Dedifferentiated amniotic fluid mesenchymal stem cell (primary cell): ENCODE data around the gene PHF21B.
"Not testable (repeated sequence)": the region's sequence is repeated elsewhere in the genome, so short reads cannot be mapped to it uniquely, and the experiment has no call there.

Experiments
- DNase-seq: peaks from one replicate; pipeline ENCODE4 v3.0.0-alpha.2; 2016; ENCODE audit errors: extremely low spot score

PHF21B gene

GRCh38 chr22:45009606-45010531 is at the start of gene PHF21B:
TSS of gene PHF21B (minus strand) at chr22:45010005. CDS start at chr22:45009549, 456 bp downstream.
- no peak for DNase-seq

GRCh38 chr22:45059296-45059695 is 49.5 kb upstream of the PHF21B start:
- DNase-seq = no peak

- DNase-seq = no peak
Observed at GRCh38 chr22:45058622-45058912, 48.8 kb upstream of the PHF21B start.

- DNase-seq = no peak
Observed at GRCh38 chr22:45055936-45056335, 46.1 kb upstream of the PHF21B start.

- no peak for DNase-seq
Observed at GRCh38 chr22:45053571-45053970, 43.8 kb upstream of the PHF21B start.

GRCh38 chr22:45053094-45053493 is 43.3 kb upstream of the PHF21B start:
- no peak for DNase-seq

- DNase-seq = not testable (repeated sequence)
Observed at GRCh38 chr22:45052665-45053064, 42.9 kb upstream of the PHF21B start.

GRCh38 chr22:45051946-45052345 is 42.1 kb upstream of the PHF21B start:
- no peak for DNase-seq

GRCh38 chr22:45051419-45051818 is 41.6 kb upstream of the PHF21B start:
- no peak for DNase-seq

- no peak for DNase-seq
Observed at GRCh38 chr22:45047260-45047659, 37.5 kb upstream of the PHF21B start.

GRCh38 chr22:45045208-45045607 is 35.4 kb upstream of the PHF21B start:
- no peak for DNase-seq

- no peak for DNase-seq
Observed at GRCh38 chr22:45042263-45042662, 32.5 kb upstream of the PHF21B start.

- DNase-seq = no peak
Observed at GRCh38 chr22:45039133-45039532, 29.3 kb upstream of the PHF21B start.

- no peak for DNase-seq
Observed at GRCh38 chr22:45036154-45036553, 26.3 kb upstream of the PHF21B start.

- no peak for DNase-seq
Observed at GRCh38 chr22:45034821-45035220, 25.0 kb upstream of the PHF21B start.

- no peak for DNase-seq
Observed at GRCh38 chr22:45034156-45034555, 24.4 kb upstream of the PHF21B start.

- no peak for DNase-seq
Observed at GRCh38 chr22:45033136-45033535, 23.3 kb upstream of the PHF21B start.

- no peak for DNase-seq
Observed at GRCh38 chr22:45031629-45032403, 22.0 kb upstream of the PHF21B start.

- DNase-seq = no peak
Observed at GRCh38 chr22:45029501-45029900, 19.7 kb upstream of the PHF21B start.

GRCh38 chr22:45026511-45026910 is 16.7 kb upstream of the PHF21B start:
- DNase-seq = no peak

- no peak for DNase-seq
Observed at GRCh38 chr22:45023431-45023830, 13.6 kb upstream of the PHF21B start.

- DNase-seq = no peak
Observed at GRCh38 chr22:45019861-45020655, 10.3 kb upstream of the PHF21B start.
